HG03159 (cell line): ENCODE measurements around the gene RPS6KA5.
"Not testable (repeated sequence)": the region's sequence is repeated elsewhere in the genome, so short reads cannot be mapped to it uniquely, and the experiment has no call there.

Experiments used
- ATAC-seq: cut with Tn5 transposase; IDR thresholded peaks from one replicate; pipeline ENCODE4 v1.9.1; 2021; ENCODE audit warnings: mild to moderate bottlenecking, moderate library complexity; ENCODE audit not compliant: unreplicated experiment

RPS6KA5 gene

DNA sequence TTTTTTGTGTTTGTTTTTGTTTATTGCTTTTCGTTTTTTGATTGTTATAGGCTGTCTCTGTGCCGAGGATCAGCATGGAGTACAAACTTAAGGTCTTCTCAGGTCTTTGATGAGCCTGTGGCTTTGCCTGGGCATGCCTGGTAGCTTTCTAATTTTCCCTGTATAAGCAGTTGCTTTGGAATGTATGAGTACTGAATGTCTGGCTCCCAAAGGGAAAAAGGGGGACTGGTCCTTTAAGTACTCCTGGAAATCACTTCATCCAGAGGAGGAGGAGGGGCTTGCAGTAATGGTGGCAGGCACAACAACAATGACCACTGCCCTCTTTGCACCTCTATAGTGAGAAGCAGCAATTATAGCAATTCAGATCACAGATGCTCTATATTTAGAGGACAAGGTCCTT lies 176.7 kb downstream of the RPS6KA5 start:
- no peak for ATAC-seq

GRCh38 chr14:90883197-90883596 lies 177.2 kb downstream of the RPS6KA5 start:
- ATAC-seq: no peak

- no peak for ATAC-seq
Observed at GRCh38 chr14:90880282-90880681, 180.2 kb downstream of the RPS6KA5 start.

DNA sequence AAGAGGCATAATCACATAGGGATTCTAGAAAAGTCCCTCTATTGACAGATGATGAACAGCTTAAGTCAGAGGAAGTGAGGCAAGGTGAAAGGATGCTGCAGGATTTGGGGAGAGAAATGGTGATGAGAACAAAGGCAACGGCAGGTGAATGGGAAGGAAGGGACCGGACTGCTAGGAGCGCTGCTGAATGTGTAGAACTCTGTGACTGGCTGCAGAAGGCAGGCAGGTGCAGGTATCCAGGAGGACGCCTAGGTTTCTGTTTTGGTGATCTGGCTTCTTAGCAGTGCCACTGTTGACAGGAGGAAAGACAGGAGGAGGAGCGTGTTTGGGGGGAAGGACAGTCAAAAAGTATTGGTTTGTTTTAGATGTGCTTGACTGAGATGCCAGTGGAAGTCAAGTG lies 185.8 kb downstream of the RPS6KA5 start:
- no peak for ATAC-seq

DNA sequence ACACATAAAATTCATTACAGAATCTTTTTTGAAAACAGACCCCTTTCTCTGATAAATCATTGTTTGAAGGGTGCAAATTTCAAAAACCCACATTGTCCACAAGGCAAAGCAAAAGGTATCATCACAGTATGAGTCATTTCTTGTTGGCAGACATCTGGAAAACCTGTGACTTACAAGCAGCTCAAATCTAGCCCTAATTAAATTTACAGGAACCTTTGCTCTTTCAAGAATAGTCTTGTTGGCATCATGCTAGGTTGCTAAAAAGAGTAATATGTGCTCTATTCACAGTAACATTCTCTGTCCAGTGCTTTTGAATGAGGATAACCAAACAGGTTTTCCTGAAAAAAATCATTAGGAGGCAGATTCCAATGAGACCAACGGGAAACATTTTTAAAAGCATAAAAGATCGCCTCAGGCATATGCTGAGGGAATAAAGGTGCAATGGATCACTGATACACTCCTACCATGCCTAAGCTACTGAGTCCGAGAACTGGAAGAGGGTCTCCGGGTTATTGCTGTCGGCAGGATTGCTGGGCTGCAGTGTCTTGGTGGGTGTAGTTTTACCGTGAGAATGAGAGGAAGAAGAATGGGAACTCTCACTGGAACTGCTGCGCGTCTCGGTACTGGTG lies 188.7 kb downstream of the RPS6KA5 start:
- no peak for ATAC-seq

- ATAC-seq: no peak
Observed at GRCh38 chr14:90870950-90871604, 189.4 kb downstream of the RPS6KA5 start.

- no peak for ATAC-seq
Observed at GRCh38 chr14:90867501-90867900, 192.9 kb downstream of the RPS6KA5 start.

DNA sequence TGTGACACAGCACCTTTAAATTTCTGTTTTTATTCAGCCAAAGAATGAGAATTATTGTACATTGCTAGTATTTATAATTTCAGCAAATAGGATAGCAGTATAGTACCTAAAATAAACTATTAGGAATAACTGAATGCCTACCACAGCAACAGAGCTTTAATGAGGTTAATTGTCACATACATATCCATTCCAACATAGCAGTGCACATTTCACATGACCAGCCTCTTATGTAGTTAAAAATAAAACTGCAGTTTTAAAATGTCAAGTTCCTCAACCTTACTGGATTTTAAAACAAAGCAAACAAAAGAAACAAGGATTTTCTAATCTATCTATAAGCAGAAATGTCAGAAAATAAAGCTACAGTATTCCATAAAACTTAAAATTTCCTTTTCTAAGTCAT lies 193.6 kb downstream of the RPS6KA5 start:
- ATAC-seq: no peak

DNA sequence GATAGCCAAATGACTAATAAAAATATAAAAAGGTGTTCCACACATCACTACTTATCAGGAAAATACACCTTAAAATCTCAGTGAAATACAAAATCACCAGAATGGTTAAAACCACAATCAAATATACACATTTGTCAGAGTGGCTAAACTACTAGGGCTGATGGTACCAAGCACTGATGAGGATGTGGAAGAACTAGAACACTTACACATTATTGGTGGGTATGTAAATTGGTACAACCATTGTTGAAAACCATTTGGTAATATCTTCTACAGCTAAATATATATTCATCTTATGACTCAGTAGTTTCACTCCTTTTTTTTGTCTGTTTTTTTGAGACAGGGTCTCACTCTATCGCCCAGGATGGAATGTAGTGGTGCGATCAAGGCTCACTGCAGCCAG lies 195.7 kb downstream of the RPS6KA5 start:
- no peak for ATAC-seq

GRCh38 chr14:90858511-90858910 lies 201.9 kb downstream of the RPS6KA5 start:
- no peak for ATAC-seq

DNA sequence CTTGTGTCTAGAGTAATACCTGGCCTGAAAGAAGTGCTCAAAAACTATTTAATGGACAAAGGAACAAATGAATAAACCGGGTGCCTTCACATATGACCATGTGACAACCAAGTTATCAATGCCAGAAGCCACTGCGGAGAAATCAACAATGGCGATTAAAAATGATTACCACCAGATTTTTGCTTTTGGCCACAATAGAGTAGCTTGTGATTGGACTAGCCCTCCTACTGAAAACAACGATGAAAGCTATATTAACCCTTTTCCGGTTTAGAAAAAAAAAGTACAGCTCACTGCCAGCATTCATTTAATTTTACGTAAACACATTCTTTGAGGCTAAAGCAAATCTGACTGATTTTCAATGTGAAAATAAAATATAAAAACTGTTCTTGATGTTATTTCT lies 202.6 kb downstream of the RPS6KA5 start:
- ATAC-seq: no peak

DNA sequence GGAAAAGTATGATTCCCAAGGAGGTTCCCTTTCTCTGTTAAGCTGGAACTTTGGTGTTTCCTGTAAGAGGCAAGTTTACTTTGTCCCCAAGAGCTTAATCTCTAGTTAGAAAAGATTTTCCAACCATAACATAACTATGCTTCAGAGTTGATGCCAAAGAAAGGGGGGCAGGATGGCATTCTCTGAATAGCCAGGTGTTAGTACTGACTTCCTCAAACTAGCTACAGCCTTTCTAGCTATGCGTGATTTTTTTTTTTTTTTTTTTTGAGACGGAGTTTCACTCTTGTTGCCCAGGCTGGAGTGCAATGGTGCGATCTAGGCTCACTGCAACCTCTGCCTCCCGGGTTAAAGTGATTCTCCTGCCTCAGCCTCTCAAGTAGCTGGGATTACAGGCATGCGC lies 204.3 kb downstream of the RPS6KA5 start:
- not testable (repeated sequence) for ATAC-seq

DNA sequence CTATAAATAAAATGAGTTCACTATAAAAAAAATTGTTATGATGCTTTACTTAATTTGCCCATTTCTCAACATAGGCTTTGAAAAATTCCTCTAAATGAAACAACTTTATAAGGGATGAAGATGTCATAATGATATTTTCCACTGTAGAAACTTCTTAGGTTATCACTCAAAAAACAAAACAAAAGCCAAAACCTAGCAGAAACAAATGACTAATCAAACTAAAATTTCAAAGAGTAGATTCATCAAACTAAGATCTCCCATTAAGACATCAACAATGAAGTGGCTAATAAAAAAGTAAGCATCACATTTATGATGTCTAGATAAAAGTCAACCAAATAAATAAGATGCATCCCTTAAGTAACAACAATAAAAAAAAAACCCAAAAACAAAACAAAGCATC lies 207.3 kb downstream of the RPS6KA5 start:
- ATAC-seq: no peak

DNA sequence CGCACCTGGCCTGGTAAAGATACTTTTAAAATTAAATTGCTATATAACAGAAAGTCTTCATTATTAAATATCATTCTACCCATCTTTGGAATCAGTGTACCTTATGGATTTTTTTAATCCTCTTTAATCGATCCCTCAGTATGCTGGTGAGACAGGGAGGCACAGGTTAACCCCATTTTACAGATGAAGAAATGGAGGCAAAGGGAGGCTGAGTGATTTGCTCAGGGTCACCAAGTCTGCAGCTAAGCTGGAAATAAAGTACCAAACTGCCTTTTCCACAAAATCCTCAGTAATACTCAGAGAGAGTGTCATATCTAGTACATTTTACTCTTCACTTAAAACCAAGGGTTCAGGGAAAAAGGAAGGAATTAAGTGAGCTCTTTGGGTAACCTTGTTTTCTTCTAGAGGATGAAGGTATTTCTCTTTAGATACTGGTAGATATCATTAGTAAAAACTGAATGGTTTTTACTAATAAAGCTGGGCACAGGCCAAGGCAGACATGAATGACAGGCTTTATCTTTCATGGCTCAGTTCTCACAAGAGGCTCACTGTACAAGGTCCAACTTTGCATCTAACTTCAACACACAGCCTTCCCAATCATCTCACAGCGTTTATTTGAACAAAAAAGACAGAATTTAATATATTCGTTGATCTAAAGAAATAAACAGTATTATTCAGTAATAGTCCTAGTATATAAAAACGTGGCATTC lies 209.0 kb downstream of the RPS6KA5 start:
- ATAC-seq: no peak

GRCh38 chr14:90850487-90850886 lies 210.0 kb downstream of the RPS6KA5 start:
- no peak for ATAC-seq

GRCh38 chr14:90849787-90850444 lies 210.5 kb downstream of the RPS6KA5 start:
- no peak for ATAC-seq

DNA sequence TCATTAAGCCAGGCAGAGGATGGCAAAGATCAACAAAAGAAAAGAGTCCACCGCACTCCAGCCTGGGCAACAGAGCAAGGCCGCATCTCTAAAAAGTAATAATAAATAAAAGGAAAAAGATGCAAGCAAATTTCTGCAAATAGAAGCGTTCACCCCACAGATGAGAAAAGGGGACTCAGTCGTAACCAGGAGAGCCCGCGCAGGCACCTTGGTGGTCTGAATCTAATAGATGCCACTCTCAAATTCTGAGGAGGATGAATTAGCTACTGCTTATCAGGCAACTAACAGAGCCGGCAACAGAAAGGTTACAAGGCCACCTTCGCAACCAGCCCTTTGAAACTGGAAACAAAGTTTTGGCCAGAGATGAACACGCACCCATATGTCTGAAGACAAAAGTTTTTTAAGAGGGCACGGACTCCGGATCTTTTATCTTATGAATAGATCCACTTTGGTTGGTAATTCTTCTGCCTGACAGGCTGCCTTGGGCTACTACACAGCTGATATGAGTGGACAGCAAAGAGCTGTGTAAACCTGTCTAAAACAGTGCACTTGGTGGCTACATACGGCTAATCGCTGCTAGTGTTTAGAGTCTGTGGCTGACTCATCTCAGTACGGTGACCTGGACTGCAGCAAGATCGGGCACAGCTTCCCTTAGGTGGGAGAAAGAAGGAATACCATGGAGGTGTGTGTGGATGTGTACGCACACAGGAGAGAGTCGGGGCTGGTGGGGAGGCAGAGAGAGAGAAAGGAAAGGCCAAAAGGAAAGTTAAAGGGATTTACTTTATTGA lies 211.3 kb downstream of the RPS6KA5 start:
- no peak for ATAC-seq

DNA sequence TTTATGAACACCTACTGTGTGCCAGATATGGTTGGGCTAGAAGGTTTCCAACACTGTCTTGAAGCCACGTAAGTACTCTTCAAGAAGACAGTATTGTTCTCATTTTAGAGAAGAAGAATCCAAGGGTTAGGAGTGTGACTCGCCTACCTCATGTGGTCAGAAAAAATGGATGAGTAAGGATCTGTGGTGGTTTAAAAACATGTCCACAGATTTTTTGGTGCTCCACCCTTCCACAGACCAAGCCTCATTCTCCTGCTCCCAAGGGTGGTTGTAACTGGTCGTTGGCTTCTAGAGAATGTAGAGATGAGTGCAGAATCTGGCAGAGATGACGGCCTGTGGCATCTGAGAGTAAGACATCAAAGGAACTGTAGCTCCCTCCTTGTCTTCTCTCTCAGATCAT lies 213.9 kb downstream of the RPS6KA5 start:
- ATAC-seq: no peak

DNA sequence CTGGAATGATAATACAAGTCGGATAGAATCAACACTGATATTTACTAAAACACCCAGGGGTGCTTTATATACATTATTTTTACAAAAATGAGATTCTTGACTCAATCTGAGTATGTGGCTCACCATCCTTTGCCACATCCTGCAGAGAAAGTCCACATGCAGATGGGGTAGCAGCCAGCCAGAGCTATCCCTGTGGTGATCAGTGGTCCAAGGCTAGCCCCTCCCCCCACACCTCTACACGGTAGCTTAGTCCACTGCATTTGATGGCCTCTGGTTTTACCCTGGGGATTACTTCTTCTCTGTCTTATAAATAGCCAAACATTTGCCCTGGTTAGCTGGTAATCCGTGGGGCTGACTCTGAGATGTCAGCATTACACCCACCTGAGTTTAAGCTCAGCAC lies 216.1 kb downstream of the RPS6KA5 start:
- ATAC-seq: no peak

- no peak for ATAC-seq
Observed at GRCh38 chr14:90842726-90843125, 217.7 kb downstream of the RPS6KA5 start.

- ATAC-seq: not testable (repeated sequence)
Observed at GRCh38 chr14:90840667-90841066, 219.8 kb downstream of the RPS6KA5 start.
